Ascending aorta (tissue), 2 donors: ENCODE measurements around the gene MAPK11. TPM values are rescaled to one million over a fixed set of nuclear protein-coding genes. Genes with fewer than 3 reads are reported as not detected.

Source experiments
- DNase-seq, 2 donors: peaks; one replicate each; pipeline ENCODE4 v3.0.0-alpha.2; 2019; ENCODE audit warnings: low spot score in 2 of 2
- H3K27ac ChIP-seq, 2 donors: fragments of 200-600 bp; sonication (generic); one replicate each; pipeline ENCODE4 v1.5.1; 2016 to 2017; ENCODE audit warnings: mild to moderate bottlenecking in 1 of 2
- H3K27me3 ChIP-seq: fragments of 200-600 bp; sonication (generic); one replicate; pipeline ENCODE4 v1.5.1; 2017
- H3K36me3 ChIP-seq, 2 donors: fragments of 200-600 bp; sonication (generic); one replicate each; pipeline ENCODE4 v1.5.1; 2016
- H3K4me1 ChIP-seq, 2 donors: fragments of 200-600 bp; sonication (generic); one replicate each; pipeline ENCODE4 v1.5.1; 2016 to 2017; ENCODE audit warnings: mild to moderate bottlenecking in 1 of 2
- H3K4me3 ChIP-seq, 2 donors: fragments of 200-600 bp; sonication (generic); one replicate each; pipeline ENCODE4 v1.5.1; 2016 to 2017; ENCODE audit warnings: mild to moderate bottlenecking in 1 of 2
- H3K9me3 ChIP-seq, 2 donors: fragments of 200-600 bp; sonication (generic); one replicate each; pipeline ENCODE4 v1.5.1; 2016
- intact Hi-C: fragments of 100-400 bp; cut with DNase I; formaldehyde crosslinking; loops from one replicate; pipeline ENCODE4 v1.15.1; 2023
- total RNA-seq: library from RNA; depleted of rRNA; stranded (reverse); fragments of >200 nt; gene quantifications from one replicate; pipeline ENCODE4 v1.1.0, GENCODE V29; 2016
- TF ChIP-seq, protein P1 (sequence below), 3 experiments: fragments of 200-600 bp in 2 of 3; fragments of 450-650 bp in 1 of 3; sonication (generic) in 2 of 3; IDR thresholded peaks; one replicate each; pipeline ENCODE4 v1.5.1; 2016 to 2019; ENCODE audit warnings: antibody characterized with exemption in 3 of 3, mild to moderate bottlenecking in 1 of 3, moderate library complexity in 1 of 3

Gene MAPK11
- total RNA-seq, 1 donor from 2014 or later, result 117 TPM

DNA sequence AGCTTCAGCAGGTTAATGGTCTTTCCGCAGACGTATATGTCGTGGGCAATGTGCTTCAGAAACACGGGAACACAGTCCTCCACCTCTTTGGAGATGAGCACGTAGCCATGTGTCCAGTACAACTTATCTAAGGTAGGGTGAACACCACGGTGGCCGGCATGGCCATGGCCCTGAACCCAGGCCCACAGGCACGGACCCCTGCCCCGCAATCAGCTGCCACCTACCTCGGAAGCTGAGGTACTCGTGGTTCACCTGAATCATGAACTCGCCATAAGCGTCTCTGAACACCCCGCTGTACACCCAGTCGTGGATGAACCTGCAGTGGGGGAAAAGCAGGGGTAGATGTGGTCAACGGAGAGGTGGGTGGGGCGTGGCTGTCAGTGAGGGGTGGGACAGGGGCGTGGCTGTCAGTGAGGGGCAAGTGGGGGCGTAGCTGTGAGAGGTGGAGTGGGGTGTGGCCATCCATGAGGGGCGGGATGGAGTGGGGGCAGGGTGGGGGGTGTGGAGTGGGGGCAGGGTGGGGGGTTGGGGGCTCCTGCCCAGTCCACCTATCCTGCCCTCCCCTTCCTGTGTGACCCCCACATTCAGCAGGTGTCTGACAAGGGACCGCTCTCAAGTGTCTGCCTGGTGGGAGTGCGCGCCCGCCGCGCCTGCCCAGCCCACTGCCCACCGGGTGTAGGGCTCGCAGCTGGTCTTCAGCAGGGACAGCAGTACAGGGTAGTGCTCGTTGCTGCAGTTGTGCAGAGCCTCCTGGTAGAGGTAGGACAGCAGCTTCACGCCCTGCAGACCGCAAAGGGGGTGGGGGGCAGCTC lies 43.9 kb downstream of the MAPK11 start:
- H3K27me3 ChIP-seq, result no peaks in the 10 kb centered on the region
- intact Hi-C loops, result no loop called here
- DNase-seq, result no peak
- H3K27ac ChIP-seq, result no peak overlapping the region
- no peaks in the 10 kb centered on the region for H3K9me3 ChIP-seq
- no peaks in the 10 kb centered on the region for H3K4me1 ChIP-seq
- TF ChIP-seq, protein P1, sequence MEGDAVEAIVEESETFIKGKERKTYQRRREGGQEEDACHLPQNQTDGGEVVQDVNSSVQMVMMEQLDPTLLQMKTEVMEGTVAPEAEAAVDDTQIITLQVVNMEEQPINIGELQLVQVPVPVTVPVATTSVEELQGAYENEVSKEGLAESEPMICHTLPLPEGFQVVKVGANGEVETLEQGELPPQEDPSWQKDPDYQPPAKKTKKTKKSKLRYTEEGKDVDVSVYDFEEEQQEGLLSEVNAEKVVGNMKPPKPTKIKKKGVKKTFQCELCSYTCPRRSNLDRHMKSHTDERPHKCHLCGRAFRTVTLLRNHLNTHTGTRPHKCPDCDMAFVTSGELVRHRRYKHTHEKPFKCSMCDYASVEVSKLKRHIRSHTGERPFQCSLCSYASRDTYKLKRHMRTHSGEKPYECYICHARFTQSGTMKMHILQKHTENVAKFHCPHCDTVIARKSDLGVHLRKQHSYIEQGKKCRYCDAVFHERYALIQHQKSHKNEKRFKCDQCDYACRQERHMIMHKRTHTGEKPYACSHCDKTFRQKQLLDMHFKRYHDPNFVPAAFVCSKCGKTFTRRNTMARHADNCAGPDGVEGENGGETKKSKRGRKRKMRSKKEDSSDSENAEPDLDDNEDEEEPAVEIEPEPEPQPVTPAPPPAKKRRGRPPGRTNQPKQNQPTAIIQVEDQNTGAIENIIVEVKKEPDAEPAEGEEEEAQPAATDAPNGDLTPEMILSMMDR (IDR thresholded peaks at IDR 0.05), result no peak
- no peak overlapping the region for H3K4me3 ChIP-seq
- H3K36me3 ChIP-seq, result peaks cover 80 to 83% of the 10 kb centered on the region in 2 donors

DNA sequence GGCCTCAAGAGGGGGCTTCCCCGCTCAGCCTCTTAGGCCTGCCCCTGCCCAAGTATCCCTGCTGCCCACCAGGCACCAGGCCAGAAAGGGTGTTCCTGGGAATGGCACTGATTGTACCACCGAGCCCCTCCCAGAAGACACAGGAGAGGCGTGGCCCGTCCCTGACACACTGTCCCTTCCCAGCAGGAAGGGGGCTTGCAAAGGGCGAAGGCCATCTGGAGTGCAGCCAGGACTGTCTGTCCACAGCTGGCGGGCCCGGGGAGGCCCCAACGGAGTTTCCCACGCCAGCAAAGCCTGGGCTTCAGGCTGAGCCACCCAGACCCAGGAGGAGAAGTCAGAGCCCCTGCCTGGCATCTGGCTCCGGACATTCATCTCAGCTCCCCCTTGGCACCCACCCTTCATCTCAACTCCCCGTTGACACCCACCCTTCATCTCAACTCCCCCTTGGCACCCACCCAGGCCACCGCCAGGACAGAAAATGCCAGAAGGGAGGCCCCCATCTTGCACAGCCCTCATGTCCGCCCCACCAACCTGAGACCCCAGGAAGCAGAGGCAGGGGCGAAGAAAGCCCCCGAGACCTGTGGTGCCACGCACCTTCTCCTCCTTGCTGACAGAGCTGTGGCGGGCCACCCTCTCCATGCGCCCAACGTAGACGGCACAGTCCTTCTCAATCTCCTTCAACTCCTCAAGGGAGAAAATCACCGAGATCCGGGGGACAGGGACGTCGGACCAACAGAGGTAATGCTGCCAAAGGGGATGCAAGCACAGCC lies 44.8 kb downstream of the MAPK11 start:
- intact Hi-C loops, result no loop called here
- TF ChIP-seq, protein P1 (IDR thresholded peaks at IDR 0.05), result no peak
- Histone ChIP-seq H3K36me3 (peaks cover 89 to 92% of the 10 kb centered on the region in 2 donors), H3K9me3 (no peaks in the 10 kb centered on the region), H3K4me1 (no peaks in the 10 kb centered on the region), H3K27me3 (no peaks in the 10 kb centered on the region), H3K4me3 (no peak overlapping the region), H3K27ac (no peak overlapping the region)
- no peak for DNase-seq

DNA sequence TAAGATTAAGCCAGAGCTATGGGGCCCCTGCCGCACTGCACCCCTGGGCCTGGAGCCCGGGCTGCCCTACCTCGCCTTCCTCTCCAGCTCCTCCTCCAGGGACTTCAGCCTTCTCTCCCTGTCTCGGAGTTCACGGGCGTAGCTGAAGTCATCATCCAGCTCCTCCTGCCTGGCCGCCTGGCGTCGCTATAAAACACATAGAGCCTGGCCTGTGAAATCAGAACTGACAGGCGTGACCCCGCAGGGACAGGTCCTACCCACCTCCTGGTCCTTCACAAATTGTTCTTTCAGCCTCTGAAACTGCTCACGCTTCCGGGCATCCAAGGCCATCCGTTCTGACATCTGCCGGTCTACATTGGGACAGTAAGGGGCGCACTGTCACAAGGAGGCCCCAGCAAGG lies 46.1 kb downstream of the MAPK11 start:
- Histone ChIP-seq H3K27ac (no peak overlapping the region), H3K36me3 (peaks cover 85 to 94% of the 10 kb centered on the region in 2 donors), H3K4me3 (no peak overlapping the region), H3K4me1 (no peaks in the 10 kb centered on the region), H3K9me3 (no peaks in the 10 kb centered on the region), H3K27me3 (no peaks in the 10 kb centered on the region)
- DNase-seq, result no peak
- intact Hi-C loops, result no loop called here
- TF ChIP-seq, protein P1 (IDR thresholded peaks at IDR 0.05), result no peak

DNA sequence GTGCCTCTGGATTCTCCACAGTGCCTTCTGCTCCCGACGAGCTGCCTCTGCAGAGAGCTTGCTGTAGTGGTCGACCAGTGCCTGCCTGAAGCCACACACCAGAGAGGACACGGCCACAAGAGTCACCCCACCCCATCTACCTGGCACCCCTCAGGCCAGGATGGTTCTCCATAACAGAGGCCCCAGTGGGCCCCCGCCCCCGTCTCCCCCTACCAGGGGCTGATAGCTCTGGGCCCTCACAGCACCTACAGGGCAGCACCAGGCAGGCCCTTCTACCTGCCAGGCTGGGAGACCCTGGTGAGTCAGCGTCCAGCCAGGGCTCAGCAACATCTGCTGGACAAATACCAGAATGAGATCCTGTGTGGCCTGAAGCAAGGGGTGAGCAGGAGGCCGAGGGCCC lies 47.7 kb downstream of the MAPK11 start:
- Histone ChIP-seq H3K4me3 (no peak overlapping the region), H3K27ac (no peak overlapping the region), H3K9me3 (no peaks in the 10 kb centered on the region), H3K27me3 (no peaks in the 10 kb centered on the region), H3K4me1 (no peaks in the 10 kb centered on the region), H3K36me3 (peaks cover 87 to 94% of the 10 kb centered on the region in 2 donors)
- TF ChIP-seq, protein P1 (IDR thresholded peaks at IDR 0.05), result no peak
- intact Hi-C loops, result no loop called here
- no peak for DNase-seq

DNA sequence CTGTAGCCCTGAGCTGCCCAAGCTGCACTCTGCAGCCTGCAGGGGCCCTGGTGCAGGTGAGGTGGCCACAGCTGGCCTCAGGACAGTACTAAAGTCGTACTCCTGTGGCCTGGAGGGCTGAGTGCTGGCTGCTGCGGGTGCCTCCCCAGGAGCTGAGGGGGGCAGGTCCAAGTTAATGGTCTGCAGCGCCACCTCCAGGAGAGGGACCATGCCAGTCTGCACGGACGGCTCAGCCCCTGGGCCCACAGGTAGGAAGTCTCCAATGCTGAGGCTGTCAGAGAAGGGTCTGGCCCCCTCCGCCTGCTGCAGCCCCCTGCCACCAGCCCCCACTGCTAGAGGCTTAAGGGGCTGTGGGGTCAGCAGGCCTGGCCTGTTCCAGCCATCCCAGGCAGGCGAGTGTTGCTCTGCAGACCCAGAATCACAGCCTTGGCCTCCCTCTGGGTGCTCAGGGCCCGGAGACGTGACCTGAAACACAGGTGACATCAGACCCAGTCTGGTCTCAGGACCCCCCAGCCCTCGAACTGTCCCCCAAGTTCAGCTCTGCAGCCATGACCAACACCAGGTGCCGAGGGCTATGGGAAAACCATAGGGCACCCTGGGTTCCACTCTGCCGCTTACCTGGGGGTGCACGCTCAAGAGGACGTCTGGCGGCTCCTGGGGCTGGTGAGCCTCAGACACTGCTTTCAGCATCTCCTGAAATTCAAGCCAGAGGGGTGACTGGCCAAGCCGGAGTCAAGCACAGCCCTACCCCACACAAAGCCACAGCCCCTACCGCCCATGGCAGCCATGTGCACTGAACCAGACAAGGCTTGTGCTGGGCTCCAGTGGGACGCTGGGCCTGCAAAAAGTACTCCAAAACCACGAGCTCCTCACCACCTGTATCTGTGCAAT lies 48.5 kb downstream of the MAPK11 start:
- DNase-seq, result no peak
- intact Hi-C loops, result no loop called here
- Histone ChIP-seq H3K4me3 (no peak overlapping the region), H3K27ac (no peak overlapping the region), H3K27me3 (no peaks in the 10 kb centered on the region), H3K36me3 (peaks cover 87 to 94% of the 10 kb centered on the region in 2 donors), H3K4me1 (no peaks in the 10 kb centered on the region), H3K9me3 (no peaks in the 10 kb centered on the region)
- TF ChIP-seq, protein P1 (IDR thresholded peaks at IDR 0.05), result no peak
